Measurements from ENCODE around the gene HBE1. TPM values are rescaled to one million over a fixed set of nuclear protein-coding genes. Genes with fewer than 3 reads are reported as not detected.

The HBE1 gene
- total and polyA plus RNA-seq, 2 of the 4 experiments (the other 2 are of a cell fraction): 3.2 to 12.7 TPM

GRCh38 chr11:5283882-5284281 lies 14.1 kb upstream of the HBE1 start:
- no peak overlapping the region for H3K56ac ChIP-seq (ENCODE audit: extremely low read depth, insufficient read depth, low read length)
- H3K4me3 ChIP-seq (ENCODE audit: insufficient read depth, low read depth, low read length): no peak overlapping the region
- peak overlapping the region; percentile 58; the same call in 1 of the 2 replicates for H3K18ac ChIP-seq (ENCODE audit: low read depth, low read length)
- no peak overlapping the region for H2AK9ac ChIP-seq (replicated peaks; ENCODE audit: low read depth, low read length, poor library complexity)
- H3K23ac ChIP-seq (ENCODE audit: low read depth, low read length): no peak overlapping the region
- ATAC-seq (ENCODE audit: low read depth) (no peak), DNase-seq (no peak)
- no peak overlapping the region for H2AK5ac ChIP-seq (ENCODE audit: low read depth, low read length)
- no peaks in the 10 kb centered on the region for H3K79me1 ChIP-seq (ENCODE audit: low read depth in 1 of 2, low read length in 2 of 2)
- no peak overlapping the region for H2BK5ac ChIP-seq (ENCODE audit: low read depth, low read length, poor library complexity, severe bottlenecking)
- no peak overlapping the region for H2AFZ ChIP-seq (replicated peaks; ENCODE audit: low read length, poor library complexity)
- peaks cover 20% of the 10 kb centered on the region for H3K4me1 ChIP-seq (ENCODE audit: control insufficient read depth, insufficient read depth, low read length)
- peak overlapping the region; percentile 80; the same call in 2 of the 3 replicates for H2BK15ac ChIP-seq (ENCODE audit: low read depth, low read length)
- H2BK20ac ChIP-seq (ENCODE audit: low read depth, low read length): peak overlapping the region; percentile 87
- H3K27ac ChIP-seq (ENCODE audit: insufficient read depth, low read length): no peak overlapping the region
- H3K4ac ChIP-seq (ENCODE audit: low read depth, low read length): peak overlapping the region; percentile 1; the same call in 1 of the 2 replicates
- no peak overlapping the region; the same call in 1 of the 2 replicates for H4K5ac ChIP-seq (ENCODE audit: low read depth, low read length)
- no CpG with 5 or more reads among the region's 1 CpG for WGBS, 2 experiments (ENCODE audit: extremely low coverage in 2 of 2, insufficient read length in 1 of 2)
- H4K91ac ChIP-seq (ENCODE audit: insufficient read depth, low read depth, low read length): peak overlapping the region; percentile 88
- H3K9me3 ChIP-seq (ENCODE audit: control insufficient read depth, insufficient read depth, low read length): no peaks in the 10 kb centered on the region
- no peaks in the 10 kb centered on the region for H3K36me3 ChIP-seq (ENCODE audit: control insufficient read depth, insufficient read depth, low read length)
- no peaks in the 10 kb centered on the region for H4K20me1 ChIP-seq (ENCODE audit: insufficient read depth, low read length)
- ChIA-PET CTCF (no interaction called here), POLR2A (ENCODE audit: unreplicated experiment) (no interaction called here)
- dilution Hi-C loops (cut with HindIII; ENCODE audit: low sequenced_read_pairs, unreplicated experiment) (no loop called here), intact Hi-C loops (cut with micrococcal nuclease) (no loop called here), in situ Hi-C loops (cut with MboI; ENCODE audit: low sequenced_read_pairs) (loop anchor here (10.0 kb wide), 1 partner anchor 81 kb away; no protein-coding TSS in a partner anchor)
- H3K9me1 ChIP-seq (ENCODE audit: insufficient read depth, low read length): peaks cover 7% of the 10 kb centered on the region; the same call in 1 of the 2 replicates
- H3K27me3 ChIP-seq (ENCODE audit: control insufficient read depth, insufficient read depth, low read length): no peaks in the 10 kb centered on the region
- peak overlapping the region; percentile 91 for H2BK120ac ChIP-seq (ENCODE audit: low read depth, low read length)
- no peak overlapping the region for H3K9ac ChIP-seq (ENCODE audit: low read depth, low read length)
- no peak overlapping the region for H3K4me2 ChIP-seq (ENCODE audit: low read depth, low read length)
- peak overlapping the region; percentile 71; the same call in 1 of the 2 replicates for H3K14ac ChIP-seq (replicated peaks; ENCODE audit: low read depth, low read length)
- TF ChIP-seq RFX5 (IDR thresholded peaks at IDR 0.05; ENCODE audit: low read depth, low read length) (no peak), ELK1 (IDR thresholded peaks at IDR 0.05; ENCODE audit: borderline replicate concordance, low read depth, low read length) (no peak), MAZ (IDR thresholded peaks at IDR 0.05; ENCODE audit: borderline replicate concordance, low read depth, low read length) (no peak), RAD21 (IDR thresholded peaks at IDR 0.05; ENCODE audit: low read length) (no peak), MAFK (IDR thresholded peaks at IDR 0.05; ENCODE audit: low read depth, low read length) (no peak), MXI1 (IDR thresholded peaks at IDR 0.05; ENCODE audit: borderline replicate concordance, low read depth, low read length) (no peak), FOS (IDR thresholded peaks at IDR 0.05; ENCODE audit: low read depth, low read length) (no peak), CEBPB (IDR thresholded peaks at IDR 0.05; ENCODE audit: low read depth, low read length) (no peak), CTCF (conservative IDR thresholded peaks at IDR 0.05; ENCODE audit: low read depth, low read length) (no peak), SMC3 (IDR thresholded peaks at IDR 0.05; ENCODE audit: low read depth, low read length) (no peak), CHD1 (IDR thresholded peaks at IDR 0.05; ENCODE audit: low read depth, low read length) (no peak), NFE2L2 (IDR thresholded peaks at IDR 0.05; ENCODE audit: low read depth, low read length) (no peak), POLR2A (IDR thresholded peaks at IDR 0.05; ENCODE audit: low read depth, low read length) (no peak), BHLHE40 (IDR thresholded peaks at IDR 0.05; ENCODE audit: low read depth, low read length) (no peak), USF2 (IDR thresholded peaks at IDR 0.05; ENCODE audit: low read depth, low read length) (no peak), RCOR1 (IDR thresholded peaks at IDR 0.05; ENCODE audit: insufficient replicate concordance, low read length) (no peak)
- no TSS peak for BruUV-seq (replicated peaks)
- peak overlapping the region in 1 of 2 experiments; percentile 53; a peak in 2 of 4 replicates for H4K8ac ChIP-seq (ENCODE audit: low read depth in 2 of 2, low read length in 2 of 2)
